ENCODE measurements around the gene DENND11.

The DENND11 gene

DNA sequence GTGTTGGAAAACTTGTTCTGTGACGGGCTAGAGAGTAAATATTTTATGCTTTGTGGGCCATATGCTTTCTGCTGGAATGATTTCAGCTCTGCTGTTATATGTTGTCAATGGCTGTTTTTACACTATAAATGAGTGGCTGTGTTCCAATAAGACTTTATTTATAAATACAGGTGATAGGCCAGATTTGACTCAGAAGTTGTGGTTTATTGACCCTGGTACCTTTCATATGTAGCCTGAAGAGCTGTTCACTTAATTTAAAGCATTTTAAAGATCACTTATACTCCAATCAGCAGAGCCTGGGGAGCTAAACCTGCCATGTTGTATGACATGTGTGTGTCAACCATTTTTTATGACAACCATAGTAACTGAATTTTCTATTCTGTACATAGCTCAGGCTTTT is 27.1 kb upstream of the DENND11 start:
- H3K27ac ChIP-seq: no peak overlapping the region
- no peak overlapping the region for H2AFZ ChIP-seq
- H3K4me2 ChIP-seq (ENCODE audit: low read length): no peak overlapping the region
- no peaks in the 10 kb centered on the region for H3K4me1 ChIP-seq
- no peak overlapping the region for H3K4me3 ChIP-seq (ENCODE audit: low read depth, low read length)
- H3K9me3 ChIP-seq (ENCODE audit: control insufficient read depth, low read length): no peaks in the 10 kb centered on the region
- H3K27me3 ChIP-seq (ENCODE audit: control insufficient read depth, insufficient read depth, low read length): no peaks in the 10 kb centered on the region
- H3K9ac ChIP-seq: no peak overlapping the region
- H3K36me3 ChIP-seq (ENCODE audit: control insufficient read depth, insufficient read depth, low read length): no peaks in the 10 kb centered on the region
- TF ChIP-seq, protein P1, sequence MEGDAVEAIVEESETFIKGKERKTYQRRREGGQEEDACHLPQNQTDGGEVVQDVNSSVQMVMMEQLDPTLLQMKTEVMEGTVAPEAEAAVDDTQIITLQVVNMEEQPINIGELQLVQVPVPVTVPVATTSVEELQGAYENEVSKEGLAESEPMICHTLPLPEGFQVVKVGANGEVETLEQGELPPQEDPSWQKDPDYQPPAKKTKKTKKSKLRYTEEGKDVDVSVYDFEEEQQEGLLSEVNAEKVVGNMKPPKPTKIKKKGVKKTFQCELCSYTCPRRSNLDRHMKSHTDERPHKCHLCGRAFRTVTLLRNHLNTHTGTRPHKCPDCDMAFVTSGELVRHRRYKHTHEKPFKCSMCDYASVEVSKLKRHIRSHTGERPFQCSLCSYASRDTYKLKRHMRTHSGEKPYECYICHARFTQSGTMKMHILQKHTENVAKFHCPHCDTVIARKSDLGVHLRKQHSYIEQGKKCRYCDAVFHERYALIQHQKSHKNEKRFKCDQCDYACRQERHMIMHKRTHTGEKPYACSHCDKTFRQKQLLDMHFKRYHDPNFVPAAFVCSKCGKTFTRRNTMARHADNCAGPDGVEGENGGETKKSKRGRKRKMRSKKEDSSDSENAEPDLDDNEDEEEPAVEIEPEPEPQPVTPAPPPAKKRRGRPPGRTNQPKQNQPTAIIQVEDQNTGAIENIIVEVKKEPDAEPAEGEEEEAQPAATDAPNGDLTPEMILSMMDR (IDR thresholded peaks at IDR 0.05): no peak
- H3K79me2 ChIP-seq: no peaks in the 10 kb centered on the region

DNA sequence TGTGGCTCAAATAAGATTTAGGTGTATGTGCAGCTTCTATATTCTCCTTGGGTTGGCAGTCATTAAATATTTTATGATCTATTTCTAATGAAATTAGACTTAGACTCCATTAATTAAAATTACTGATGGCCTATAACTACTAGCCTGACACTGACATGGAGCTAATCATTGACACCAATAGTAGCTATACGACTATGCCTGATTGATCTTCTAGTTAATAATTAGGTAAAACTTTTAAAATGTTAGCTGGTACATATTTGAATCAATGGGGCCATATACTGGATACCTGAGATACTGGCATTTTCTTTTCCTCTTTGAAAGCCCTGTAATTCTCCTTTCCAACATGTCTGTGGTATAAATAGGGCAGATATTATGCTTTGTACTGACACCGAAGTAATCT is 20.6 kb upstream of the DENND11 start:
- Histone ChIP-seq H3K4me2 (ENCODE audit: low read length) (no peak overlapping the region), H3K9ac (no peak overlapping the region), H3K4me1 (no peaks in the 10 kb centered on the region), H3K27me3 (ENCODE audit: control insufficient read depth, insufficient read depth, low read length) (no peaks in the 10 kb centered on the region), H3K36me3 (ENCODE audit: control insufficient read depth, insufficient read depth, low read length) (no peaks in the 10 kb centered on the region), H3K27ac (no peak overlapping the region), H2AFZ (no peak overlapping the region), H3K4me3 (ENCODE audit: low read depth, low read length) (no peak overlapping the region), H3K9me3 (ENCODE audit: control insufficient read depth, low read length) (no peaks in the 10 kb centered on the region), H3K79me2 (no peaks in the 10 kb centered on the region)
- TF ChIP-seq, protein P1 (IDR thresholded peaks at IDR 0.05): no peak

DNA sequence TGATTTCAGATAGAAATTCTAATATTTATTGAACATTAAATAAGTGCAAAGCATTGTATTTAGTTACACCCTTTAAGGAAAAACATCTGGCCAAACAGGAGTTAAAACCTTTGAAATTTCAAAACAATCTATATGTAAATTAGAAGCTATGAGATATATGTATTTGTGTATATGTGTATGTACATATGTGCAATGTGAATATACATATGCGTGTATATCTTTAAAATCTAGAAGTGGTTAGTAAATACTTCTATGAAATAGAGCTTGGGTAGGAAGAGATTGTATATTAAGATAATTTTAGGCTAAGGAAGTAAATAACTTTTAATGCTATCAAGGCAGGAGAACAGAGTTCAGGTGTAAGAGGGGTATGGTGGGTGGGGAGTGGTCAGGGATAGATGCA is 15.5 kb upstream of the DENND11 start:
- no peaks in the 10 kb centered on the region for H3K4me1 ChIP-seq

DNA sequence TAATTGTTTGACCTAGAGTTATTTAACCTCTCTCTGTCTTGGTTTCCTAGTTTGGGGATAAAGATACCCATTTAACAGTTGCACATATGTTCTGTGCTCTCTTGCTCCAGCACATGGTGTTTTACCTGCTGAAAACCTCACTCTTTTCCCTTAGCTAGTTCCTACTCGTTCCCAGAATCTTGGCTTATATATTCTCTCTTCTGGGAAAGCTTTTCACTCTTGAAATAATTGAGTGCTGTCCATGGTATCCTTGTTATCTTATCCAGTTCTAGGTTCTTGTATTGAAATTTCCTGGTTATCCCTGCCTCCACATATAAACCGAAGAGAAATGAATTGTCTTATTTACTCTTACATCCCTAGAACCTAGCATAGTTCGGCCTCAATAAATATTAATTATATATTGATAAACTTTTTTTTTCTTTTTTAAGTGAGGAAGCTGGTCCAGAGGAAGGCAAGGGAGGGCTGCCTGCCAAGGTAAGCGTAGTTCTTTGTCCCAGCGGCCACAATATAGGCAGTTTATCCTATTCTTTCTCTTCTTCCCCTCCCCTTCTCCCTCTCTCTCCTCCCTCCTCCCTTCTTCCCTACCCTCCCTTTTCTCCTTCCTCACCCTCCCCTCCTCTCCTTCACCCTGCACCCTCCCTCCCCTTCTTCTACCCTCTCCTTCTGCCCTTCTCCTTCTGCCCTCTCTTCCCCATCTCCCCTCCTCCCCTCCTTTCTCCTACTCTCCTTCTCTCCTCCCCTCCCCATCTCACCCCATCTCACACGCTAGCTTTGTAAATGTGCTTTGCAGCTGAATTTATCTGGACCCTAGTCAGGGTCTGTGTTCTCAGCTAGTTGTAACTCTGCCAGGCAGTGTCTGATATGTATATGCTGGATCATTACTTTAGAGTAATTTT is 14.1 kb upstream of the DENND11 start:
- Histone ChIP-seq H3K9me3 (ENCODE audit: control insufficient read depth, low read length) (no peaks in the 10 kb centered on the region), H3K9ac (no peak overlapping the region), H3K4me3 (ENCODE audit: low read depth, low read length) (no peak overlapping the region), H3K4me1 (no peaks in the 10 kb centered on the region), H3K27ac (no peak overlapping the region), H3K36me3 (ENCODE audit: control insufficient read depth, insufficient read depth, low read length) (no peaks in the 10 kb centered on the region), H3K4me2 (ENCODE audit: low read length) (no peak overlapping the region), H2AFZ (no peak overlapping the region), H3K27me3 (ENCODE audit: control insufficient read depth, insufficient read depth, low read length) (no peaks in the 10 kb centered on the region), H3K79me2 (no peaks in the 10 kb centered on the region)
- TF ChIP-seq, protein P1 (IDR thresholded peaks at IDR 0.05): no peak

More for the DNA sequence above, 15.5 kb upstream of the DENND11 start:
- no peak overlapping the region for H3K4me3 ChIP-seq (ENCODE audit: low read depth, low read length)
- H3K27me3 ChIP-seq (ENCODE audit: control insufficient read depth, insufficient read depth, low read length): no peaks in the 10 kb centered on the region
- no peak overlapping the region for H3K9ac ChIP-seq
- H2AFZ ChIP-seq: no peak overlapping the region
- H3K36me3 ChIP-seq (ENCODE audit: control insufficient read depth, insufficient read depth, low read length): no peaks in the 10 kb centered on the region
- no peak overlapping the region for H3K4me2 ChIP-seq (ENCODE audit: low read length)
- no peak overlapping the region for H3K27ac ChIP-seq
- H3K9me3 ChIP-seq (ENCODE audit: control insufficient read depth, low read length): no peaks in the 10 kb centered on the region
- TF ChIP-seq, protein P1 (IDR thresholded peaks at IDR 0.05): no peak
- H3K79me2 ChIP-seq: no peaks in the 10 kb centered on the region

DNA sequence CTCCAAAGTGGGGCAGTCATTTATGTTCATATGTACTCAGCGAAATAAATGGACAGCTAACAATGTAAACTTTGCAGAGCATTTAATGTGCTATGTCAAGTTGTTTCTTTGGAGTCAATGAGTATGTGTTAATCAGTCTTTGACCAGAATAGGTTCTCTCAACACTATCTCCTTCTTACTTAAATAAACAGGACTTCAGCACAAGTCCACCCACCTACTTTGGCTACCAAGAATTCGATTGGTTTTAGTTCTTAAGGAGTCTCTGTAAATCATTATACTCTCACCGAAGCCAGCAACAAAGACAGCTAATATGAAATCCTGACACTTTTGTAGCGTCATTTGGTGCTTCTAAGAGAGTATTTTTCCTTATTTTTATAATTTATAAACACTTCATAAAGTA is 13.1 kb upstream of the DENND11 start:
- no peak overlapping the region for H3K9ac ChIP-seq
- TF ChIP-seq, protein P1 (IDR thresholded peaks at IDR 0.05): no peak
- H3K36me3 ChIP-seq (ENCODE audit: control insufficient read depth, insufficient read depth, low read length): no peaks in the 10 kb centered on the region
- no peaks in the 10 kb centered on the region for H3K27me3 ChIP-seq (ENCODE audit: control insufficient read depth, insufficient read depth, low read length)
- no peaks in the 10 kb centered on the region for H3K4me1 ChIP-seq
- no peak overlapping the region for H3K27ac ChIP-seq
- H3K9me3 ChIP-seq (ENCODE audit: control insufficient read depth, low read length): no peaks in the 10 kb centered on the region
- H3K79me2 ChIP-seq: no peaks in the 10 kb centered on the region
- H3K4me2 ChIP-seq (ENCODE audit: low read length): no peak overlapping the region
- H2AFZ ChIP-seq: no peak overlapping the region
- H3K4me3 ChIP-seq (ENCODE audit: low read depth, low read length): no peak overlapping the region

Data from parathyroid adenoma (tissue), 2 donors.